ENCODE data around the gene PHLPP1.

The PHLPP1 gene

GRCh38 chr18:62850619-62851306 lies 135.4 kb downstream of the PHLPP1 start:
- H3K27ac ChIP-seq: no peak overlapping the region
- TF ChIP-seq ZFX (IDR thresholded peaks at IDR 0.05; ENCODE audit: borderline replicate concordance): no peak

DNA sequence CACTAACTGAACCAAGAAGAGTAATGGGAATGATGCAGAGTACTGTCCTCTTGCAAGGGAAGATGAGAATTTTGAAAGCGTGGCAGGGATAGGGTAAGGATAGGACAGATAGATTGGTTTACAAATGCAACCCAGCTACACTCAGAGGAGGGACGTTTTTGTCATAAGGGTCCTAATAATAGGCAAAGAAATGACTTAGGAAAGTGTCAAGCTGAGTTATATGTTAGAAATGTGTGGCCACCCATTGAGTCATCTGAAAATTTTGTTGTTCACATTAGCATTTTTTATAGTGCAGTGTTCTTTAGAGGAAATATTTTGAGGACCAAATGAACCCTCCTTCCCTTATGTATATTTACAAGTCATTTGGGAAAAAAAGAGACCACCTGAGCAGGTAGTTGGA lies 137.5 kb downstream of the PHLPP1 start:
- H3K27ac ChIP-seq: no peak overlapping the region
- TF ChIP-seq ZFX (IDR thresholded peaks at IDR 0.05; ENCODE audit: borderline replicate concordance) (no peak), CTCF (IDR thresholded peaks at IDR 0.05) (no peak)

- TF ChIP-seq ZFX (IDR thresholded peaks at IDR 0.05; ENCODE audit: borderline replicate concordance) (no peak), CTCF (IDR thresholded peaks at IDR 0.05) (no peak)
- no peak overlapping the region for H3K27ac ChIP-seq
Measured at GRCh38 chr18:62856294-62856693, 141.0 kb downstream of the PHLPP1 start.

DNA sequence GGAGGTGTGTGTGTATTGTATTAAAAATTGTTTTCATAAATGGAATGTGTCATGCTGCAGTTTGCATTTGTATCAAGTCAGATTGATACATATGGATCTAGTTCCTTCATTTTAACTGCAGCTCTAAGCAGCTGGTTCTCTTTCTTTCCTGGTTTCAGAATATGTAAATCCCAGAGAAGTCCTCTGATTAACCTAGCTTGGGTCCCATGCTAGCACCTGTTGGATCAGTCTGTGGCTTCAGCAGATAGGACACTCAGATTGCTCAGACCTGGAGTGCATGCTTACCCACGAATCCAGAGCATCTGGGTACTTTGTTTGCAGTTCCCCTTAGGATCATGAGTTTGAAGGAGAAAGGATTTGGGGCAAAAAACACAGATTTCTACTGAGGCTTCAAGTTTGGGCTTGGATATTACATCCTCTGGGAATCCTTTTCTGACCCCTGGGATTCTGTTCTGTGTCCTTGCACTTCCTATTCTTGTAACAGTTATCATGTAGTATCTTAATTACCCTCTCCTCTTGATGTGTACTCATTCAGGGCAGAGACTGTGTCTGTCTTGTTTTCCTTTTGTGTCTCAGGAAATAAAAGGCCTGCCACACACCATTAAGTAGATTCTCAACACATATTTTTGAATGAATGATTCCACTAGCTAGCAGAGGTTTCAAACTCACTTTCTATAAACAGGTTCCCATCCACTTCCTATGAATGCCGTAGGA lies 142.1 kb downstream of the PHLPP1 start:
- no peak overlapping the region for H3K27ac ChIP-seq
- TF ChIP-seq CTCF (IDR thresholded peaks at IDR 0.05) (no peak), ZFX (IDR thresholded peaks at IDR 0.05; ENCODE audit: borderline replicate concordance) (no peak)

GRCh38 chr18:62860062-62860461 lies 144.7 kb downstream of the PHLPP1 start:
- no peak for TF ChIP-seq ZFX (IDR thresholded peaks at IDR 0.05; ENCODE audit: borderline replicate concordance)
- TF ChIP-seq CTCF (IDR thresholded peaks at IDR 0.05): no peak
- no peak overlapping the region for H3K27ac ChIP-seq

- H3K27ac ChIP-seq: no peak overlapping the region
- TF ChIP-seq ZFX (IDR thresholded peaks at IDR 0.05; ENCODE audit: borderline replicate concordance): no peak
- TF ChIP-seq CTCF (IDR thresholded peaks at IDR 0.05): no peak
Measured at GRCh38 chr18:62862466-62862865, 147.1 kb downstream of the PHLPP1 start.

- TF ChIP-seq CTCF (IDR thresholded peaks at IDR 0.05): no peak
- TF ChIP-seq ZFX (IDR thresholded peaks at IDR 0.05; ENCODE audit: borderline replicate concordance): no peak
- H3K27ac ChIP-seq: no peak overlapping the region
Measured at GRCh38 chr18:62863579-62864001, 148.2 kb downstream of the PHLPP1 start.

All from 22Rv1 (cell line).